Endothelial cell of umbilical vein (primary cell): ENCODE data around the gene MLC1. TPM values are rescaled to one million over a fixed set of nuclear protein-coding genes. Genes with fewer than 3 reads are reported as not detected.

ENCODE experiments used
- BruUV-seq: library from RNA; stranded (reverse); fragments of 400-500 nt; replicated peaks from 2 replicates; lab custom pipeline; 2021; lab: Mats Ljungman, UMichigan
- CTCF ChIA-PET: fragments of 300-600, 350-600 bp; sonication (Branson Sonifier 250); formaldehyde crosslinking; loops from one replicate; lab custom pipeline; 2021; ENCODE audit warnings: antibody characterized with exemption, inconsistent platforms; lab: Charles Lee
- POLR2A ChIA-PET: fragments of 300-600, 350-600 bp; sonication (Branson Sonifier 250); formaldehyde crosslinking; loops from one replicate; lab custom pipeline; 2021; ENCODE audit warnings: antibody characterized with exemption, inconsistent platforms; lab: Charles Lee
- DNase-seq: peaks from one replicate; pipeline ENCODE4 v3.0.0-alpha.2; 2011; ENCODE audit warnings: low read depth, low spot score
- FAIRE-seq: peaks from 2 replicates; lab custom pipeline; 2011; peaks lifted over from hg19 to GRCh38; lab: Jason Lieb, UNC
- H2AFZ ChIP-seq: 2 replicates; pipeline ENCODE4 v1.6.0; 2012; ENCODE audit warnings: low read depth, low read length, control low read depth, inconsistent platforms
- H3K27ac ChIP-seq: 2 replicates; pipeline ENCODE4 v1.5.1; 2011; ENCODE audit warnings: low read depth, mild to moderate bottlenecking, control low read depth, low read length, moderate library complexity; ENCODE audit not compliant: insufficient read depth
- H3K27me3 ChIP-seq, 2 experiments: 2 replicates each; pipeline versions ENCODE4 v1.6.0 to v1.6.1; 2011; ENCODE audit warnings: low read length in 2 of 2, mixed read lengths in 1 of 2; ENCODE audit not compliant: control insufficient read depth in 2 of 2, insufficient read depth in 2 of 2
- H3K36me3 ChIP-seq, 2 experiments: 2 replicates in 1 of 2; 3 replicates in 1 of 2; pipeline ENCODE4 v1.5.1; 2011; ENCODE audit warnings: low read length in 2 of 2, mild to moderate bottlenecking in 1 of 2, moderate library complexity in 1 of 2; ENCODE audit not compliant: control insufficient read depth in 2 of 2, insufficient read depth in 2 of 2; ENCODE audit errors: extremely low read depth in 1 of 2
- H3K4me1 ChIP-seq: 3 replicates; pipeline ENCODE4 v1.5.1; 2011; ENCODE audit warnings: mild to moderate bottlenecking, low read length; ENCODE audit not compliant: control insufficient read depth, insufficient read depth; ENCODE audit errors: extremely low read depth
- H3K4me2 ChIP-seq: 2 replicates; pipeline ENCODE4 v1.6.1; 2011; ENCODE audit warnings: low read length, control low read depth, mixed read lengths; ENCODE audit not compliant: insufficient read depth
- H3K4me3 ChIP-seq, 3 experiments: fragments of 200-600 bp in 1 of 3; sonication (generic), shearing (Covaris generic) in 1 of 3; replicated peaks in 1 of 3; 2 replicates each; pipeline ENCODE4 v1.5.1; 2011 to 2016; ENCODE audit warnings: control low read depth in 3 of 3, low read length in 3 of 3, mild to moderate bottlenecking in 2 of 3, inconsistent platforms in 1 of 3, low read depth in 1 of 3, moderate library complexity in 1 of 3; ENCODE audit not compliant: insufficient read depth in 1 of 3
- H3K79me2 ChIP-seq: 2 replicates; pipeline ENCODE4 v1.6.0; 2012; ENCODE audit warnings: low read length, inconsistent platforms; ENCODE audit not compliant: control insufficient read depth, insufficient read depth
- H3K9ac ChIP-seq: replicated peaks from 2 replicates; pipeline ENCODE3; 2011; ENCODE audit warnings: low read length, control low read depth; ENCODE audit not compliant: insufficient read depth; ENCODE audit errors: extremely low read depth
- H3K9me1 ChIP-seq: replicated peaks from 3 replicates; pipeline ENCODE4 v1.6.0; 2011; ENCODE audit warnings: mild to moderate bottlenecking, low read length; ENCODE audit not compliant: control insufficient read depth, insufficient read depth; ENCODE audit errors: extremely low read depth
- H3K9me3 ChIP-seq: replicated peaks from 2 replicates; pipeline ENCODE4 v1.5.1; 2012; ENCODE audit warnings: low read length, inconsistent platforms; ENCODE audit not compliant: control insufficient read depth, insufficient read depth
- H4K20me1 ChIP-seq: replicated peaks from 2 replicates; pipeline ENCODE3; 2011; ENCODE audit warnings: mild to moderate bottlenecking, low read length; ENCODE audit not compliant: control insufficient read depth, insufficient read depth; ENCODE audit errors: extremely low read depth
- CTCF ChIP-seq, 2 donors: IDR thresholded peaks; 1 replicate in 1 of 2; 2 replicates in 1 of 2; pipeline ENCODE4 v1.5.1; 2011; ENCODE audit warnings: low read length in 2 of 2, mild to moderate bottlenecking in 2 of 2, moderate library complexity in 2 of 2, control low read depth in 1 of 2, inconsistent platforms in 1 of 2, low read depth in 1 of 2; ENCODE audit not compliant: insufficient read depth in 1 of 2; ENCODE audit errors: extremely low read depth in 1 of 2
- EZH2 ChIP-seq: IDR thresholded peaks from 2 replicates; pipeline ENCODE4 v1.6.1; 2012; ENCODE audit warnings: borderline replicate concordance, low read depth, mild to moderate bottlenecking, moderate library complexity, low read length, inconsistent platforms; ENCODE audit not compliant: severe bottlenecking
- FOS ChIP-seq: IDR thresholded peaks from 2 replicates; pipeline ENCODE4 v1.6.1; 2011; ENCODE audit warnings: mild to moderate bottlenecking, low read length, moderate library complexity, borderline replicate concordance; ENCODE audit not compliant: insufficient read depth
- GATA2 ChIP-seq: IDR thresholded peaks from 2 replicates; pipeline ENCODE4 v1.7.0; 2011; ENCODE audit warnings: low read depth, mild to moderate bottlenecking, moderate library complexity, mixed read lengths, low read length; ENCODE audit not compliant: insufficient read length, insufficient read depth
- JUN ChIP-seq: IDR thresholded peaks from 2 replicates; pipeline ENCODE4 v1.6.1; 2011; ENCODE audit warnings: borderline replicate concordance, low read depth; ENCODE audit not compliant: insufficient read length, insufficient read depth
- MAX ChIP-seq: IDR thresholded peaks from 2 replicates; pipeline ENCODE4 v1.6.1; 2011; ENCODE audit not compliant: insufficient read depth, insufficient read length
- MYC ChIP-seq: IDR thresholded peaks from one replicate; pipeline ENCODE4 v1.6.1; 2011; ENCODE audit warnings: mild to moderate bottlenecking, low read depth, low read length
- POLR2A ChIP-seq: IDR thresholded peaks from 2 replicates; pipeline ENCODE4 v1.6.1; 2012; ENCODE audit warnings: low read depth, mild to moderate bottlenecking, control low read depth, low read length
- POLR2AphosphoS5 ChIP-seq: IDR thresholded peaks from 2 replicates; pipeline ENCODE4 v1.6.1; 2012; ENCODE audit warnings: low read depth, mild to moderate bottlenecking, control low read depth, low read length, moderate library complexity; ENCODE audit not compliant: insufficient read depth
- dilution Hi-C: fragments of 300-500 bp; cut with MboI; formaldehyde crosslinking; loops from one replicate; pipeline ENCODE4 v1.15.0; 2019; ENCODE audit warnings: low sequenced_read_pairs; ENCODE audit not compliant: extremely low pct_ligation_motif_present
- intact Hi-C: fragments of 100-400 bp; cut with micrococcal nuclease; formaldehyde crosslinking; loops from one replicate; pipeline ENCODE4 v1.10.0; 2022
- polyA plus RNA-seq, 4 experiments: library from polyadenylated mRNA; depleted of rRNA in 3 of 4; stranded (reverse) in 3 of 4; unstranded in 1 of 4; fragments of >200 nt; gene quantifications; 2 replicates each; pipeline versions ENCODE4 v1.2.1 to v1.2.3, GENCODE V29; 2011 to 2012; ENCODE audit warnings: missing spikeins in 1 of 4
- total RNA-seq: library from RNA; stranded (reverse); gene quantifications from 2 replicates; pipeline ENCODE4 v1.2.3, GENCODE V29; 2021

The MLC1 gene
- total and polyA plus RNA-seq, 2 donors (not counting 3 experiments of a cell fraction or from before 2014, with no cell fraction given), result not detected

- no peaks in the 10 kb centered on the region for H3K4me1 ChIP-seq
- H3K4me3 ChIP-seq, result no peak overlapping the region
- H3K9me3 ChIP-seq, result no peaks in the 10 kb centered on the region
- H2AFZ ChIP-seq, result no peak overlapping the region
- H3K27me3 ChIP-seq, result no peaks in the 10 kb centered on the region
- no peaks in the 10 kb centered on the region for H3K79me2 ChIP-seq
- DNase-seq, result no peak
- POLR2A ChIA-PET, result no interaction called here
- dilution Hi-C loops, result no loop called here
- H3K27ac ChIP-seq, result no peak overlapping the region
- H4K20me1 ChIP-seq, result no peaks in the 10 kb centered on the region
- intact Hi-C loops, result no loop called here
- CTCF ChIA-PET, result no interaction called here
- no peak for FAIRE-seq
- H3K36me3 ChIP-seq, result no peaks in the 10 kb centered on the region
- H3K9me1 ChIP-seq, result no peaks in the 10 kb centered on the region
- no peak overlapping the region for H3K4me2 ChIP-seq
- TF ChIP-seq CTCF (IDR thresholded peaks at IDR 0.05; ENCODE audit: extremely low read depth in 1 of 2, insufficient read depth in 1 of 2, low read depth in 1 of 2, low read length in 2 of 2), result no peak
- no peak for TF ChIP-seq EZH2
- no peak for TF ChIP-seq POLR2AphosphoS5
- TF ChIP-seq POLR2A, result no peak
- TF ChIP-seq MAX, result no peak
- no peak for TF ChIP-seq GATA2
- no peak for TF ChIP-seq FOS
- TF ChIP-seq MYC, result no peak
- no peak for TF ChIP-seq JUN
- no TSS peak for BruUV-seq
- H3K9ac ChIP-seq, result no peak overlapping the region
These were observed 17.7 kb upstream of the MLC1 start for GRCh38 chr22:50102946-50103345.
